ENCODE data around the gene FUBP3. TPM values are rescaled to one million over a fixed set of nuclear protein-coding genes. Genes with fewer than 3 reads are reported as not detected.

The FUBP3 gene
- 40.9 and 50.0 TPM in 2 replicates for total RNA-seq

GRCh38 chr9:130578865-130579737 is at the start of gene FUBP3:
FUBP3 (plus strand) TSS chr9:130579577; CDS start chr9:130579681, 104 bp downstream.

GRCh38 chr9:130664251-130665028 is 85.1 kb downstream of the FUBP3 start, which contains the start of gene PRDM12:
PRDM12 (plus strand) TSS chr9:130664594; CDS start chr9:130664654, 60 bp downstream.

Small RNA genes lying within 50 kb of the gene (small RNA-seq; reads per million reads assigned to genes)
- not detected for gene MIR6856

Other genes starting within 250 kb of the FUBP3 start
- 717 and 1,005 TPM in 2 replicates for gene ASS1, start 134.6 kb upstream of the FUBP3 start, total RNA-seq
- gene PRDM12, start 85.0 kb downstream of the FUBP3 start, total RNA-seq: not detected in 2 replicates
- gene EXOSC2, start 114.2 kb downstream of the FUBP3 start, total RNA-seq: 19.3 and 22.7 TPM in 2 replicates